A375 (cell line): Measurements from ENCODE around the gene REXO1. TPM values are rescaled to one million over a fixed set of nuclear protein-coding genes. Genes with fewer than 3 reads are reported as not detected.

Source experiments
- total RNA-seq: library from RNA; depleted of rRNA; stranded (reverse); fragments of >200 nt; shearing (Covaris generic); gene quantifications from 2 replicates; pipeline ENCODE4 v1.2.3, GENCODE V29; 2014; rRNA removed

Gene REXO1, protein sequence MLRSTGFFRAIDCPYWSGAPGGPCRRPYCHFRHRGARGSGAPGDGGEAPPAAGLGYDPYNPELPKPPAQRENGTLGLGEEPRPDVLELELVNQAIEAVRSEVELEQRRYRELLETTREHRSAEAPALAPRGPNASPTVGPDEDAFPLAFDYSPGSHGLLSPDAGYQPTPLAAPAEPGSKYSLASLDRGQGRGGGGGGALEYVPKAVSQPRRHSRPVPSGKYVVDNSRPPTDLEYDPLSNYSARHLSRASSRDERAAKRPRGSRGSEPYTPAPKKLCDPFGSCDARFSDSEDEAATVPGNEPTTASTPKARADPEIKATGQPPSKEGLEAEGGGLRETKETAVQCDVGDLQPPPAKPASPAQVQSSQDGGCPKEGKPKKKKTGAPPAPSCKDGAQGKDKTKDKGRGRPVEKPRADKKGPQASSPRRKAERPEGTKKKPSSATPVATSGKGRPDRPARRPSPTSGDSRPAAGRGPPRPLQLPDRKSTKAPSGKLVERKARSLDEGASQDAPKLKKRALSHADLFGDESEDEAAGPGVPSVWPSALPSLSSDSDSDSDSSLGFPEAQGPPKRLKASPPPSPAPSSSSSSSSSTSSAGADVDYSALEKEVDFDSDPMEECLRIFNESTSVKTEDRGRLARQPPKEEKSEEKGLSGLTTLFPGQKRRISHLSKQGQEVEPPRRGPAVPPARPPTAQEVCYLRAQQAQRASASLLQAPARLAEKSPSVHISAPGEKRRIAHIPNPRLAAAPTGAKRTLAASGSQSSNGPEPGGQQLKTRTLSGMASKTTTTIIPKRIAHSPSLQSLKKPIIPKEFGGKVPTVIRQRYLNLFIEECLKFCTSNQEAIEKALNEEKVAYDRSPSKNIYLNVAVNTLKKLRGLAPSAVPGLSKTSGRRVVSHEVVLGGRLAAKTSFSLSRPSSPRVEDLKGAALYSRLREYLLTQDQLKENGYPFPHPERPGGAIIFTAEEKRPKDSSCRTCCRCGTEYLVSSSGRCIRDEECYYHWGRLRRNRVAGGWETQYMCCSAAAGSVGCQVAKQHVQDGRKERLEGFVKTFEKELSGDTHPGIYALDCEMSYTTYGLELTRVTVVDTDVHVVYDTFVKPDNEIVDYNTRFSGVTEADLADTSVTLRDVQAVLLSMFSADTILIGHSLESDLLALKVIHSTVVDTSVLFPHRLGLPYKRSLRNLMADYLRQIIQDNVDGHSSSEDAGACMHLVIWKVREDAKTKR
- total RNA-seq: 17.4 and 20.0 TPM in 2 replicates

DNA sequence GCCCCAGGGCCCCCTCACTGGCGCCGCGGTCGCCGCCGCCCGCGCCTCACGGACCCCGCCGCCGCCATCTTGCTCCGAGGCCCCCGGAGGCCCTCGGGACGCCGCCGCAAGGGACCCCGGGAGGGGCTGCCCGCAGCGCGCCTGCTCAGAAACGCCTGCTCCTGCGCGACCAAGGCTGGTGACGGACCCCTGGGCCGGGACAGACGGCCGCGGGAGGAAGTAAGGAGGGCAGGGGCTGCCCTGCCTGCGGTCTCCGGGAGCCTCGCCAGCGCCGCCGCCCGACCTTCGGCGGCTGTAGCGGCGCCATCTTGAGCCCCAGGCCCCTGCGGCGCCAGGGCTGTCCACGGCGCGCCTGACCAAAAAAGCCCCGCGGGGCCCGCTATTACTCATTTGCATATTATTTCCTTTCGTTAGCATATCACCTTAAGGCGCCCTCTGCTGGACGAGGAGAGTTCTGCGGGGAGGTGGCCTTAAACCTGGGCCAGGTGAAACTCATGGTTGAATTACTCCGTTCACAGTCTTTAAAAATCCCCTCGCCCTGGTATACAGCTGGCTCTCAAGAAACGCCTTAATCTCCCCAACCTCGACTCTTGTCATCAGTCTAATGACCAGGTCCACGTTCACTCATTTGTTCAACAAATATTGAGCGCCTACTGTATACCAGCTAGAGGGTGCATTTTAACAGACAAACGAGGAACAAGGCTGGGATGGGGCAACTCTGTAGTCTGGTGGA, at the start of gene REXO1:
Gene REXO1, minus strand, starts transcription at position 85 of the 733 bp plus-strand sequence. CDS start 125 bp downstream, outside the sequence.

DNA sequence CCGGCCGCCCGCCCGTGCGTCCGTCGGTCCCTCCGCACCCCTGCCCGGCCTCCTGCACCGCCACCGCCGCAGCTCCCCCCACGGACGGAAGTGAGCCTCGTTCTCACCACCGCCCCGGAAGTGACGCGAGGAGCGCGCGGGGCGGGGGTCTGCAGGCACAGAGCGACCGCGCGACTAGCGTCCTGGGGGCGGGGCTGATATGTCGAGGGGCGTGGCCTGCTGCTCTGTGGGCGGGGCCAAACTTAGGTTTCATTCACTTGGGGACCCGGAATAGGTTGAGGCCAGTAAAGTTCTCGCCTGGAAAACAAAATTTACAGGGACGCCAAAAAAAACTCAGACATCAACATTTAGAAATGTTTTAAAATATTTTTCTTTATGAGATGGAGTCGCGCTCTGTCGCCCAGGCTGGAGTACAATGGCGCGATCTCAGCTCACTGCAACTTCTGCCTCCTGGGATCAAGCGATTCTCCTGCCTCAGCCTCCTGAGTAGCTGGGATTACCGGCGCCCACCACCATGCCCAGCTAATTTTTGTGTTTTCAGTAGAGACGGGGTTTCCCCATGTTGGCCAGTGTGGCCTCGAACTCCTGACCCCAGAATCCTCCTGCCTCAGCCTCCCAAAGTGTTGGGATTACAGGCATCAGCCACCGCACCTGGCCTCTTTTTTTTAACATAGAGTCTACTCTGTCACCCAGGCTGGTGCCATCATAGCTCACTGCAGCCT, 37.3 kb upstream of the REXO1 start, which contains the start of gene ABHD17A:
Gene ABHD17A, minus strand, starts transcription at position 99 of the 722 bp plus-strand sequence. CDS start 3,930 bp downstream, outside the sequence.

DNA sequence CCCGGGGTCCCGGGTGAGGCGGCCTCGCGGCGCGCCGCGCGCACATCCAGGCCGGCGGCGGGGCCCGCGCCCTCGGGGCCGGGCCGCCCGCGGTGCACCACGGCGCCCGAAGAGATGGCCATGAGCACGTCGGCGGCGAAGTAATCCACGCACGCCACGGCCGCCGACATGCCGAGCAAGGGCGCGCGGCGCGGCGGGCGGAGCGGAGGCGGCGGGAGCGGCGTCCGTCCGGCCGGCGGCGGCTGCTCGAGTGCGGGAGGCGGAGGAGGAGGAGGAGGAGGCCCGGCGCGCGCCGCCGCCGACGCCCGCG, 15.0 kb upstream of the REXO1 start, which contains the start of gene KLF16:
Gene KLF16, minus strand, starts transcription at position 252 of the 310 bp plus-strand sequence. Its CDS starts 82 bp downstream, at position 170.

DNA sequence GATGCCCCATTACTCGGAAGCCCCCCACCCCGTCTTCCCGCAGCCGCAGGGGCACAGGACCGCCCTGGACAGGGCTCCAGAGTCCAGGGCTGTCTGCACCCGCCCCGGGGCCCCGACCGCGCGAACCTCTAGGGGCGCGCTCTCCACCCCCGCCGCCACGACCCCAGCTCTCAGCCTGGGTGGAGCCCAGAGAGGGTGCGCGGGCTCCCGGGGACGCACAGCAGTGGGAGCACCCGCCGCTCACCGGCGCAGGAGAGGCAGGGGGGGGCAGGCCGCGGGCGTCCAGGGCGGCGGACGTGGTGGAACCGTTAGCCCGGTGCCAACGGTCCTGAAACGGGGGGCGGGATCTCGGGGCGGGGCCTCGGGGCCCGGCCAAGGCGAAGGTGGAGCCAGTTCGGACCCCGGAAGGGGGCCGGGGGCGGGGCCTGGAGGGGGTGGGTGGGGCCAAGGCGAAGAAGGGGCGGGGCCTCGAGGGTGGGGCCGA, 36.3 kb downstream of the REXO1 start, which contains the start of gene ATP8B3:
Gene ATP8B3, minus strand, starts transcription at position 335 of the 484 bp plus-strand sequence. CDS start 540 bp downstream, outside the sequence.

Other genes with a start within 250 kb of the REXO1 start
- 119 and 125 TPM in 2 replicates for gene UQCR11, start 243.0 kb downstream of the REXO1 start, total RNA-seq
- gene TCF3, start 195.9 kb downstream of the REXO1 start, total RNA-seq: 52.3 and 56.0 TPM in 2 replicates
- not detected in 2 replicates for gene ONECUT3, start 95.0 kb downstream of the REXO1 start, total RNA-seq
- gene ATP8B3, start 36.2 kb downstream of the REXO1 start, total RNA-seq: 1.5 and 1.7 TPM in 2 replicates
- gene KLF16, start 15.1 kb upstream of the REXO1 start, total RNA-seq: 8.6 and 9.3 TPM in 2 replicates
- gene ABHD17A, start 37.0 kb upstream of the REXO1 start, total RNA-seq: 72.0 and 73.1 TPM in 2 replicates
- gene ADAT3, start 56.9 kb upstream of the REXO1 start, total RNA-seq: 2.6 and 3.1 TPM in 2 replicates
- gene SCAMP4, start 56.9 kb upstream of the REXO1 start, total RNA-seq: 29.7 and 37.5 TPM in 2 replicates
- 60.4 and 62.6 TPM in 2 replicates for gene CSNK1G2, start 92.7 kb upstream of the REXO1 start, total RNA-seq
- gene BTBD2, start 167.2 kb upstream of the REXO1 start, total RNA-seq: 39.4 and 44.9 TPM in 2 replicates
- 70.0 and 70.3 TPM in 2 replicates for gene MKNK2, start 202.8 kb upstream of the REXO1 start, total RNA-seq
- 8.4 and 10.2 TPM in 2 replicates for gene MOB3A, start 247.8 kb upstream of the REXO1 start, total RNA-seq
- gene IZUMO4, start 248.4 kb upstream of the REXO1 start, total RNA-seq: 3.6 and 6.2 TPM in 2 replicates